Measurements from ENCODE around the gene SETDB1.

SETDB1 gene

DNA sequence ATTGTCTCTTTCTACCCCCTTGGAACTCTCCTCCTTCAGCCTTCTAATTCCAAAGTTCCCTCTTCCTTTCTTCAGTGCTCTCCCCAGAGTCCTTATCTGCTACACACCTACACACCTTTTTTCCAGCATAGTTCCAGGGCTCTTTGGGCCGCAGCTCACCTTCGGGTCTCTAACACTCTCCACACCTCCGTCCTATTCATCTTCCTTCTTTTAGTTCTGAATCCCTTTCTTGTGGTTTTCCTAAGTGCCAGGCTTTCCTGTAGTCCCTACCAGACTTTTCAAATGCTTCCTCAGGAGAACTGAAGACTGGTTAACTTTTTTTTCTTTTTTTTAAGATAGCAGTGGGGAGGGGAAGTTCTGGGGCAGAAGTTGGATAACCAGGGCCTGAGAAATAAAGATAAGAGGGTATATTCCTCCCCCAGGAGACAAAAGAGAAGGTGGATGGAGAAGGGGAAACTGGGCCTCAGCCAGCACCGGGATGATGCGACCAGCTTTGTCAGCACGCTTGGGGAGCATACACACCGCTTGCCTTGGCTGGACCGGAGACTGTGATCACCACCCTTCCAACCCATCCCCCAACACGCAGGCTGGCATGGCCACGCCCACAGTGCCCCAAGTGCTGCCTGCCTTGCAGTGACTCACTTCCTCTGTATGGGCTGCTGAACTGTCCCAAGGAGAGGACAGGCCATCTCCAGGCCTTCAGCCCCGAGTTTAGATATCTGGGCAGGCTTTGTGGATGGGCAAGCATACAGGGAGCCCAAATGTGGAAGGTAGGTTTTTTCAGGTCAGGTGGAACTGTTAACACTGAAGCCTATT is 50.9 kb downstream of the SETDB1 start:
- peak; percentile 67 for DNase-seq

- peak; percentile 88 for DNase-seq
Observed at GRCh38 chr1:150979092-150980056, 53.2 kb downstream of the SETDB1 start.

GRCh38 chr1:150981177-150981804 is 55.1 kb downstream of the SETDB1 start:
- DNase-seq, result no peak

GRCh38 chr1:150981805-150982712 is 55.9 kb downstream of the SETDB1 start, which contains the start of gene ANXA9:
ANXA9 (plus strand) TSS chr1:150982292; CDS start chr1:150983106, 814 bp downstream.
- no peak for DNase-seq

DNA sequence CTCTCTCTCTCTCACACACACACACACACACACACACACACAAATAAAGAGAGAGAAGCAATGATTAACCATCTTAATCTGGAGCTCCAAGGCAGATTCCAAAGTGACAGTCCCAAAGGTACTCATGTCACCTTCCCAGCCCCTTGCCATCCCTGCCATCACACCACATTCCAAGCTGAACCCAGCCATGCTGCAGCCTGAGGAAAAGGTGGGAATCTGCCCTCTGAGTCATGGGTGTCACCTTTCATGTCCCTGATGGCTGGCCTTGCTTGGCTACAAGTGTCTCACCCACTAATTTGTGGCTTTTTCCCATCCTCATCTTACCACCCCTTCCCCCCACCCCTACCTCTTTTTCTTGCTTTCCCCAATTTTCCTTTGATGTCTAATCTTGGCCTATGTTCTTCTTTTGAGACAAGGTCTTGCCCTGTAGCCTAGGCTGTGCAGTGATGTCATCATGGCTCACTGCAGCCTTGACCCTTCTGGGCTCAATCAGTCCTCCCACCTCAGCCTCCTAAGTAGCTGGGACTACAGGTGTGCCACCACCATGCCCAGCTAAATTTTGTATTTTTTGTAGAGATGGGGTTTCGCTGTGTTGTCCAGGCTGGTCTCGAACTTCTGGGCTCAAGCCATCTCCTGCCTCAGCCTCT is 59.1 kb downstream of the SETDB1 start:
- no peak for DNase-seq

GRCh38 chr1:150987924-150988323 is 61.8 kb downstream of the SETDB1 start:
- no peak for DNase-seq

DNA sequence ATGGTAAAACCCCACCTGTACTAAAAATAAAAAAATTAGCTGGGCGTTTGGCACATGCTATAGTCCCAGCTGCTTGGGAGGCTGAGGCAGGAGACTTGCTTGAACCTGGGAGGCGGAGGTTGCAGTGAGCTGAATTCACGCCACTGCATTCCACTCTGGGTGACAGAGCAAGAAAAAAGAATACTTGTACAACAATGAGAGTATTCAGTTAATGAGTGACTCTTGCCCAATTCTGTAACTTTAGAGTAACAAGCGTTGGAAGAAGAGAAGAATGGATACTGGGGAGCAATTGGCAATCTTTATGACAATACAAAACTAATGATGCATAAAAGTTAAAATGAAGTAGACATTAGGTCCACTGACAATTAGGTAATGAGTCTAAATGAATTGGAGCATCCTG is 66.5 kb downstream of the SETDB1 start:
- no peak for DNase-seq

DNA sequence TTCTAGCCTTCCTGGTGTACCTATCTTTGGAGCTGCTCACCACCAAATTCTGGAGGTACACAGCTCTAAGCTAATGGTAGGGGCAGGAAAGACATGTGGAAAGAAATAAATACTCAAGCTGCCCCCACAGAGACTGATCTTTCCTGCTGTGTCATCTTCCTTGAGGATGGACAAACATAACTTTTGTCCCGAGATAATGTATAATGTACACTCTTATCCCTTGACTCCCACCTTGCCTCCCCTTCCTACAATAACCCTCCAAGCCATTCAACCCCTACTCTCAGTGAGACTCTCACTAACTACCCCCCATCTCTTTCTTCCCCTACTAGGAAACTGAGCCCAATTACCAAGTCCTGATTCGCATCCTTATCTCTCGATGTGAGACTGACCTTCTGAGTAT is 68.1 kb downstream of the SETDB1 start:
- no peak for DNase-seq

- no peak for DNase-seq
Observed at GRCh38 chr1:150995460-150995859, 69.3 kb downstream of the SETDB1 start.

- DNase-seq, result no peak
Observed at GRCh38 chr1:150995896-150996295, 69.7 kb downstream of the SETDB1 start.

DNA sequence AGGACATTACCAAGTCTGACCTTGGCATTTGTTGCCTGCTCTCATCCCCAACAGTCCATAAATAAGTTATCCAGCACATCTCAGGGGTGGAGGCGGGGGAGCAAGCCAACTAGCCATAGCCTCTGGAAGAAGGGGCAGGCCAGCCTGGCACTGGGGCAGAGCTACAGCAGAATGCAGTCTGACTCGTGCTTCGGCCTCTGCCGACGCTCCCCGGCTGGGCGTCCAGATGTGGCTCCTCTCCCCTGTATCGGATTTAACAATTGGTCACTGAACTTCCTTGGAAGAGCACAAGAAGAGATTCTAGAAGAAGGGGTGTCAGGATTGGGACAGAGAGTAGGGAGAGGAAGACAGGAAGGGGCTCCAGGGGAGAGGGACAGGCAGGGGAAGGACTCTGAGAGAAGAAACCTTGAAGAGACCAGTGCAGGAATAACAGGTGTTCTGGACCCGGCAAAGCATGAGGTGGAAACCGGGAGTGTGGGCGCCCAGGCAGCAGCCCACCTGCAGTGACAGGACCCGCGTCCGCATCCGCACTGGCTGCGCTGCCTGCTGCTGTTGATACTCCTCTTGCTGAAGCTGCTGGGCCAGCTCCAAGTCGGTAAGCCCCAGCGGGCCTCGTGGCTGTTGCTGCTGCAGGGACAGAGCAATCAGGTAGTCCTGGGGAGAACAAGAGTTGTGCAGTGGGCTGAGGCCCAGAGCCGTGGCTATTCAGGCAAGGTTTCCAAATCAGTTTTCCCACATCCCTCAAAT is 71.1 kb downstream of the SETDB1 start:
- no peak for DNase-seq

DNA sequence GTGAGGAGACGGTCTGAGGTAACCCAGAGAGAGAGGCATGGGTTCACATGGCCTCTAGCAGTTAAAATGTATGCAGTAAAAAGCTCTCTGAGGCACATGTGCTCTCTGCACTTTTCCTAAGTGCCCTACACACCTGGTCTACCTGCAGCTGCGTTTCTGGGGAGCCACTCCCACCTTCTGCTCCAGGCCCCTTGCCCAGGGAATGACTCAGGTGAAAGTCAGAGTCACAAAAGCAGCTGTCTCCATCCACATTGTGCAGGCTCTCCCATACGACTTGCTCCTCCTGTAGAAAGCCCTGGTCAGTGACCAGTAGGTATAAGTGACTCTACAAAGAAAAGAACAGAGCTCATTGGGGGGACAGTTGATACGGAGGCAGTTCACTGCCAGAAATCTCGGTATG is 71.8 kb downstream of the SETDB1 start:
- DNase-seq, result no peak

GRCh38 chr1:150999051-150999674 is 73.0 kb downstream of the SETDB1 start:
- DNase-seq, result no peak

DNA sequence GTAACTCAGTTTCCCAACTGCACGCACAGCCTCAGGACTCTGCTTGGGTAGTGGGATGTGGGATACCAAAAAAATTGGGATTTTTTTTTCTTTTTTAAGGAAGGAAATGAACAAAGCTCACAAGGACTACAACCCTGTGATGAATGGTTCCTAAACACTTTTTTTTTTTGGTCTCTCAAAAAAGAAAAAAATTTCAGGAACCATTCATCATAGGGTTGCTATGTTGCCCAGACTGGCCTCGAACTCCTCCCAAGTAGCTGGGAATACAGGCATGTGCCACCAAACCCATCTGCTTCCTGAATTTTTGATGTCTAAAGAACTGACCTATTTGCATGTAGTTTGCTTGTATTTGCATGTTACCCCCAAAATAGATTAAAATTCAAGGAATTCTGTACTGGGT is 73.8 kb downstream of the SETDB1 start:
- no peak for DNase-seq

DNA sequence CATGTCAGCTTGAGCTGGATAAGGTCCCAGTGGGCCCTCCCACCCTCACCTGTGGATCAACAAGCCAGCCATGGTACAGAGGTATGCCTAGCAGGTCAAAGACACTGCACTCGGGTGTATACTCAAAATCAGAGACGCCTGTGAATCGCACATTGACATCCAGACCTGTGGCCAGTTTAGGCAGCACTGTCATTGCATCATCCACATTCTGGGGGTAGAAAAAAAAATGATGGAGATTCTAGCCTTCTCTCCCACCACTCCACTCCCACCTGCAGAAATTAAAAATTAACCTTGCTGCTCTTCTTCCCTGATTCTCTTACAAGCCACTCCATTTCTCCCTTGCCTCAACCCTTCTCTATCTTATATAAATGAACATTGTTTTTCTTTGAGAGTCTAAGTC is 74.2 kb downstream of the SETDB1 start:
- DNase-seq, result no peak

- DNase-seq, result no peak
Observed at GRCh38 chr1:151001602-151002001, 75.4 kb downstream of the SETDB1 start.

DNA sequence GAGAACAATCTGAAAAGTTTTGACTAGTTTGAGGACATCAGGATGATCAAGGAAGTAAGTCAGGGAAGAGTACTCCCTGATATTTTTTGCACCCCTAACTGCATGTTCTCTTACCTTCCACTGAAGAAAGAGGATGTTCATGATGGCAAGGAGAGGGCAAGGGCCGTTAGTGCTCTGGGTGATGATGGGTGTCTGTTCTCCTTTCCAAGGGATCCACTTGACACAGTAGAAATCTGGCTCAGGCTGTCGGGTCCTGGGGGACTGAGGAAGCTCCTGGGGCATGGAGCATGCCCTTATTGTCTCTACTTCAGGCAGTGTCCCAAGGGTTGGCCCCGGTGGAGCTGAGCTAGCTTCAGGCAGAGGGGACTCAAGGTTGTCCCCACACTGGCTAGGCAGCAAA is 75.9 kb downstream of the SETDB1 start:
- no peak for DNase-seq

GRCh38 chr1:151002611-151003010 is 76.4 kb downstream of the SETDB1 start:
- DNase-seq, result no peak

DNA sequence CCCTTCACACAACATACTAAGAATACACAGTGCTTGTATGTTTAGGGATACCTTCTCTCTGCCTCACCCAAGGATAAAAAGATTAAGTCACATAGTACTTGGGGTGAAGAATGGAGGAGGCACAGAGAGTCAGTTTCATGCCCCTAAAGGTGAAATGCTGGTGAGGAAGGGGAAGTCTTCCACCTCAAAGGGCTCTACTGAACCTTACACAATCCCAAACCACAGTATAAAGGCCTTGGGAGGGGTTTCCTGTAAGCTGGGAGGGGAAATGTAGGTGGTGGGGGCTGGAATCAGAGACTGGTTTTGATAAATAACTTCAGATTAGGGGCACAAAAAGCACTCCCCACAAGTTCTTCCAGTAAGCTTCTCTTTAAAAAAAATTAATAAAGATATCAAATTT is 77.0 kb downstream of the SETDB1 start:
- DNase-seq, result no peak

DNA sequence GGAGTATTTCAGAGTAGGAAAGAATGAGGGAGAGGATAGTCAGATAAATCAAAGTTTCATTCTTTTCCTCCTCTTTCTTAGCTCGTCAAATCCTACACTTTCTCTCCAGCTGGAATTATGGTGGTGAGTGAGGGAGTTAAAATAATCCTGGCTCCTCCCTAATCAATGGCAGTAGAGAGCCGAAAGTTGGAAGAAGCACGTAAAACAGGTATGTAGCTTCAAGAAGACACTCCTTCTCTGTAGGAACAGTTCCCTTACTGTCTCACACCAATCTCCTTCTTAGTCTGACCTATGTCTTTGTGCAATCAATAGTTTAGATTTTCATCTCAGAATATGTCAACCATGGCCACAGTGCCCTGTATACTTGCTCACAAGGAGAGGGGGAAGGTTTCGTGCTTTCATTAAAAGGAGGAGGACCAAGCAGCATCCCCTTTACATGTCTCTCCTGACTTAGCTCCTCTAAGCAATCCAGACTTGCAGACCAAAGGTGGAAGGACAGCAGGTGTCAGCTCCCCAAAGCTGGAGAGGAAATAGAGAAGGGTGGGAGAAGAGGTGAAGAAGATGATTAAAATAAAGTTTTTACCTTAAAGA is 79.7 kb downstream of the SETDB1 start:
- no peak for DNase-seq

Data from effector CD4-positive, alpha-beta T cell (primary cell).